Measurements from ENCODE around the gene TLCD3A. TPM values are rescaled to one million over a fixed set of nuclear protein-coding genes. Genes with fewer than 3 reads are reported as not detected.
A peak's percentile ranks its signal among the peaks of the same experiment; 100 is the strongest.

The TLCD3A gene
- 14.4 and 15.2 TPM in 2 replicates for total RNA-seq (2012; rRNA removed)
- 33.3 and 35.0 TPM in 2 replicates for polyA plus RNA-seq (2012; rRNA removed)
- 23.3 and 36.1 TPM in 2 replicates for polyA plus RNA-seq (2012; cell fraction: cytosol; rRNA removed)
- polyA plus RNA-seq (2012; cell fraction: nucleus; rRNA removed; ENCODE audit: low replicate concordance): 19.6 and 20.6 TPM in 2 replicates
- percentile 62 among the genes with signal in this experiment for Bru-seq, nascent RNA
- BruChase-seq, experiment 1, labeled RNA remaining after a 6-hour chase: percentile 66 among the genes with signal in this experiment
- percentile 59 among the genes with signal in this experiment for BruChase-seq, experiment 2, labeled RNA remaining after a 2-hour chase
- long read RNA-seq, transcript FAM57A-202 (5 exons, 2,412 nt): major isoform, 16 of 19 reads
- long read RNA-seq, partial matches to known transcripts: 1 of 19 reads
- long read RNA-seq, other reads (novel, unspliced or antisense): 0 of 19 reads

- Histone ChIP-seq H3K4me2 (ENCODE audit: low read depth, low read length) (peak within 1 kb of the TSS; percentile 79), H3K23ac (ENCODE audit: low read depth, low read length) (peak within 1 kb of the TSS; percentile 86), H2AK9ac (replicated peaks; ENCODE audit: low read depth, low read length, poor library complexity) (peak within 1 kb of the TSS; percentile 92), H3K18ac (ENCODE audit: low read depth, low read length) (no peak within 1 kb of the TSS), H4K91ac (ENCODE audit: insufficient read depth, low read depth, low read length) (peak within 1 kb of the TSS; percentile 64; the same call in 1 of the 2 replicates), H3K9ac (ENCODE audit: low read depth, low read length) (peak within 1 kb of the TSS; percentile 53), H3K36me3 (ENCODE audit: control insufficient read depth, insufficient read depth, low read length) (peaks cover 3% of the 10 kb centered on the region), H3K4me3 (ENCODE audit: insufficient read depth, low read depth, low read length) (peak within 1 kb of the TSS; percentile 55), H3K56ac (ENCODE audit: extremely low read depth, insufficient read depth, low read length) (peak within 1 kb of the TSS; percentile 58), H4K20me1 (ENCODE audit: insufficient read depth, low read length) (peaks cover 4% of the 10 kb centered on the region; the same call in 1 of the 2 replicates), H3K14ac (replicated peaks; ENCODE audit: low read depth, low read length) (peak within 1 kb of the TSS; percentile 54), H3K4ac (ENCODE audit: low read depth, low read length) (peak within 1 kb of the TSS; percentile 60), H3K79me1 (ENCODE audit: low read depth in 1 of 2, low read length in 2 of 2) (peaks cover 26 to 62% of the 10 kb centered on the region in 2 experiments), H4K8ac (ENCODE audit: low read depth in 2 of 2, low read length in 2 of 2) (peak within 1 kb of the TSS; percentile 29 to 75), H2AK5ac (ENCODE audit: low read depth, low read length) (peak within 1 kb of the TSS; percentile 57), H4K5ac (ENCODE audit: low read depth, low read length) (peak within 1 kb of the TSS; percentile 7), H3K9me3 (ENCODE audit: control insufficient read depth, insufficient read depth, low read length) (no peaks in the 10 kb centered on the region), H3K27me3 (ENCODE audit: control insufficient read depth, insufficient read depth, low read length) (no peaks in the 10 kb centered on the region), H3K4me1 (ENCODE audit: control insufficient read depth, insufficient read depth, low read length) (peaks cover 10% of the 10 kb centered on the region), H2BK20ac (ENCODE audit: low read depth, low read length) (no peak within 1 kb of the TSS), H2BK15ac (ENCODE audit: low read depth, low read length) (no peak within 1 kb of the TSS), H2AFZ (replicated peaks; ENCODE audit: low read length, poor library complexity) (peak within 1 kb of the TSS; percentile 90), H3K9me1 (ENCODE audit: insufficient read depth, low read length) (peaks cover 8% of the 10 kb centered on the region), H2BK5ac (ENCODE audit: low read depth, low read length, poor library complexity, severe bottlenecking) (peak within 1 kb of the TSS; percentile 61), H3K27ac (ENCODE audit: insufficient read depth, low read length) (peak within 1 kb of the TSS; percentile 68), H2BK120ac (ENCODE audit: low read depth, low read length) (no peak within 1 kb of the TSS; the same call in 1 of the 2 replicates)
- ATAC-seq (ENCODE audit: low read depth) (peak; percentile 77), DNase-seq (peak; percentile 55)
- intact Hi-C loops (cut with micrococcal nuclease): loop anchor here (5.0 kb wide), 1 partner anchor 250 kb away; no protein-coding TSS in a partner anchor
- no TSS peak for BruUV-seq (replicated peaks)
- POLR2A ChIA-PET (ENCODE audit: unreplicated experiment): no interaction called here
- peak; percentile 55 for TF ChIP-seq POLR2A (IDR thresholded peaks at IDR 0.05; ENCODE audit: low read depth, low read length)
- TF ChIP-seq ELK1 (IDR thresholded peaks at IDR 0.05; ENCODE audit: borderline replicate concordance, low read depth, low read length): no peak
- TF ChIP-seq RAD21 (IDR thresholded peaks at IDR 0.05; ENCODE audit: low read length): no peak
- TF ChIP-seq BHLHE40 (IDR thresholded peaks at IDR 0.05; ENCODE audit: low read depth, low read length): peak; percentile 47
- peak; percentile 65; the same call in 1 of the 2 replicates for TF ChIP-seq USF2 (IDR thresholded peaks at IDR 0.05; ENCODE audit: low read depth, low read length)
- dilution Hi-C loops (cut with HindIII; ENCODE audit: low sequenced_read_pairs, unreplicated experiment): no loop called here
- CTCF ChIA-PET: no interaction called here
- 0% methylated on average over 52 of the region's 126 CpGs; no CpG with 5 or more reads in 1 of the 2 experiments for WGBS, 2 experiments (ENCODE audit: extremely low coverage in 2 of 2, insufficient read length in 1 of 2)
- in situ Hi-C loops (cut with MboI; ENCODE audit: low sequenced_read_pairs): no loop called here
These were observed at the start of gene TLCD3A for GRCh38 chr17:732067-732901. TSS of gene TLCD3A (plus strand) at chr17:732596. CDS start at chr17:732648, 52 bp downstream.
